HEK293 (cell line): ENCODE data around the gene LBX2.

Source experiments
- KLF1 ChIP-seq: fragments of 450-650 bp; formaldehyde crosslinking; IDR thresholded peaks from 2 replicates; pipeline ENCODE4 v1.5.1; 2016; ENCODE audit warnings: missing biosample characterization, missing genetic modification characterization
- PATZ1 ChIP-seq: fragments of 450-650 bp; formaldehyde crosslinking; IDR thresholded peaks from 2 replicates; pipeline ENCODE4 v1.5.1; 2016; ENCODE audit warnings: missing biosample characterization, missing genetic modification characterization
- REPIN1 ChIP-seq: fragments of 450-650 bp; formaldehyde crosslinking; IDR thresholded peaks from 2 replicates; pipeline ENCODE4 v1.5.1; 2017; ENCODE audit warnings: missing biosample characterization, missing genetic modification characterization, low read depth
- SP2 ChIP-seq: fragments of 450-650 bp; formaldehyde crosslinking; IDR thresholded peaks from 2 replicates; pipeline ENCODE4 v1.5.1; 2016; ENCODE audit warnings: missing biosample characterization, missing genetic modification characterization
- ZBTB49 ChIP-seq: fragments of 450-650 bp; formaldehyde crosslinking; IDR thresholded peaks from 2 replicates; pipeline ENCODE4 v1.5.1; 2016; ENCODE audit warnings: missing biosample characterization, missing genetic modification characterization, low read depth
- ZNF202 ChIP-seq: fragments of 450-650 bp; formaldehyde crosslinking; IDR thresholded peaks from 2 replicates; pipeline ENCODE4 v1.5.1; 2016; ENCODE audit warnings: missing biosample characterization, missing genetic modification characterization, borderline replicate concordance
- ZNF280D ChIP-seq: fragments of 450-650 bp; formaldehyde crosslinking; IDR thresholded peaks from 2 replicates; pipeline ENCODE4 v1.5.1; 2016; ENCODE audit warnings: missing biosample characterization, missing genetic modification characterization
- TF ChIP-seq, protein P1 (sequence below): fragments of 450-650 bp; formaldehyde crosslinking; IDR thresholded peaks from 2 replicates; pipeline ENCODE4 v1.5.1; 2016; ENCODE audit warnings: missing biosample characterization, missing genetic modification characterization

- TF ChIP-seq ZNF202 (tag by site-specific recombination): no peak
- no peak for TF ChIP-seq REPIN1 (tag by site-specific recombination)
- TF ChIP-seq, protein P1, sequence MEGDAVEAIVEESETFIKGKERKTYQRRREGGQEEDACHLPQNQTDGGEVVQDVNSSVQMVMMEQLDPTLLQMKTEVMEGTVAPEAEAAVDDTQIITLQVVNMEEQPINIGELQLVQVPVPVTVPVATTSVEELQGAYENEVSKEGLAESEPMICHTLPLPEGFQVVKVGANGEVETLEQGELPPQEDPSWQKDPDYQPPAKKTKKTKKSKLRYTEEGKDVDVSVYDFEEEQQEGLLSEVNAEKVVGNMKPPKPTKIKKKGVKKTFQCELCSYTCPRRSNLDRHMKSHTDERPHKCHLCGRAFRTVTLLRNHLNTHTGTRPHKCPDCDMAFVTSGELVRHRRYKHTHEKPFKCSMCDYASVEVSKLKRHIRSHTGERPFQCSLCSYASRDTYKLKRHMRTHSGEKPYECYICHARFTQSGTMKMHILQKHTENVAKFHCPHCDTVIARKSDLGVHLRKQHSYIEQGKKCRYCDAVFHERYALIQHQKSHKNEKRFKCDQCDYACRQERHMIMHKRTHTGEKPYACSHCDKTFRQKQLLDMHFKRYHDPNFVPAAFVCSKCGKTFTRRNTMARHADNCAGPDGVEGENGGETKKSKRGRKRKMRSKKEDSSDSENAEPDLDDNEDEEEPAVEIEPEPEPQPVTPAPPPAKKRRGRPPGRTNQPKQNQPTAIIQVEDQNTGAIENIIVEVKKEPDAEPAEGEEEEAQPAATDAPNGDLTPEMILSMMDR (tag by site-specific recombination): no peak
- TF ChIP-seq ZNF280D (tag by site-specific recombination): no peak
- TF ChIP-seq PATZ1 (tag by site-specific recombination): no peak
- no peak for TF ChIP-seq SP2 (tag by site-specific recombination)
- no peak for TF ChIP-seq KLF1
- no peak for TF ChIP-seq ZBTB49
Observed at GRCh38 chr2:74512744-74513604, 13.6 kb upstream of the LBX2 start.
